Measurements from ENCODE around the gene CEP85L. TPM values are rescaled to one million over a fixed set of nuclear protein-coding genes. Genes with fewer than 3 reads are reported as not detected.
"Not testable (repeated sequence)": the region's sequence is repeated elsewhere in the genome, so short reads cannot be mapped to it uniquely, and the experiment has no call there.

Gene CEP85L
- total and polyA plus RNA-seq, 3 experiments from 2014 or later = 28.4 to 32.1 (median 29.1) TPM

DNA sequence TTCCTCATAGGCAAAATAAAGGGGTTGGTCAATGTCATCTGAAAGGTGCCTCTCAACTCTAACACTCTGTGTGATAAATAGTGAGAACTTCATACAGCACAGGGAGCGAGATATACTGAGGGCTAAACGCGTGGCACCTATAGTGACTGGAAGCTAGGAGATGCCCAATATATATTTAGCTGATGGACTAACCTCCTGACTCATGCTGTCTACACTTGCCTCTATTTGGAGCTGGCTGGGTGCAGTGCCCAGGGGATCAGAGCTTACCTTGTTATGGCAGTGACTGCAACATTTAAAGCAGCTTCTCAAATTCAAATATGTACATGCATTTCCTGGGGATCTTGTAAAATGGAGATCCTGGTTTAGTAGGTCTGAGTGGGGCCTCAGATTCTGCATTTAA, 214.9 kb downstream of the CEP85L start:
- DNase-seq = no peak
- peaks cover 0 to 46% (median 13%) of the 10 kb centered on the region in 3 donors for H3K36me3 Mint-ChIP-seq

DNA sequence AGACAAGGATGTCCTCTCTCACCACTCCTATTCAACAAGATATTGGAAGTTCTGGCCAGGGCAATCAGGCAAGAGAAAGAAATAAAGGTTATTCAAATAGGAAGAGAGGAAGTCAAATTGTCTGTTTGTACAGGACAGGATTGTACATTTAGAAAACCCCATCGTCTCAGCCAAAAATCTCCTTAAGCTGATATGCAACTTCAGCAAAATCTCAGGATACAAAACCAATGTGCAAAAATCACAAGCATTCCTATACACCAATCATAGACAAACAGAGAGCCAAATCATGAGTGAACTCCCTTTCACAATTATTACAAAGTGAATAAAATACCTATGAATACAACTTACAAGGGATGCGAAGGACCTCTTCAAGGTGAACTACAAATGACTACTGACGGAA, 217.2 kb downstream of the CEP85L start:
- H3K4me3 ChIP-seq (ENCODE audit: low read length); H3K27me3 Mint-ChIP-seq; H3K4me1 ChIP-seq (ENCODE audit: insufficient read depth, low read length); H3K9me3 ChIP-seq (ENCODE audit: low read length); H3K4me1 Mint-ChIP-seq; H3K27me3 ChIP-seq (ENCODE audit: insufficient read depth, low read length, poor library complexity, severe bottlenecking); H3K4me3 Mint-ChIP-seq; H3K27ac Mint-ChIP-seq; CTCF ChIA-PET; H3K27ac ChIP-seq (ENCODE audit: low read depth, low read length); H3K36me3 ChIP-seq (ENCODE audit: insufficient read depth, low read length); POLR2A ChIA-PET; DNase-seq: not testable (repeated sequence)
- H3K36me3 Mint-ChIP-seq = peaks cover 2 to 48% (median 21%) of the 10 kb centered on the region in 3 donors
- peaks cover 24 to 74% (median 52%) of the 10 kb centered on the region in 5 donors for H3K9me3 Mint-ChIP-seq

More for the DNA sequence above, 214.9 kb downstream of the CEP85L start:
- Histone ChIP-seq H3K36me3 (ENCODE audit: insufficient read depth, low read length) (no peaks in the 10 kb centered on the region), H3K27ac (ENCODE audit: low read depth, low read length) (no peak overlapping the region), H3K9me3 (ENCODE audit: low read length) (no peaks in the 10 kb centered on the region), H3K4me3 (ENCODE audit: low read length) (no peak overlapping the region), H3K27me3 (ENCODE audit: insufficient read depth, low read length, poor library complexity, severe bottlenecking) (no peaks in the 10 kb centered on the region), H3K4me1 (ENCODE audit: insufficient read depth, low read length) (no peaks in the 10 kb centered on the region)
- H3K9me3 Mint-ChIP-seq = peaks cover 34 to 81% (median 60%) of the 10 kb centered on the region in 5 donors
- H3K27me3 Mint-ChIP-seq = no peaks in the 10 kb centered on the region
- CTCF ChIA-PET = no interaction called here
- no peak overlapping the region for H3K27ac Mint-ChIP-seq
- POLR2A ChIA-PET = no interaction called here
- H3K4me1 Mint-ChIP-seq = no peaks in the 10 kb centered on the region
- no peak overlapping the region for H3K4me3 Mint-ChIP-seq

DNA sequence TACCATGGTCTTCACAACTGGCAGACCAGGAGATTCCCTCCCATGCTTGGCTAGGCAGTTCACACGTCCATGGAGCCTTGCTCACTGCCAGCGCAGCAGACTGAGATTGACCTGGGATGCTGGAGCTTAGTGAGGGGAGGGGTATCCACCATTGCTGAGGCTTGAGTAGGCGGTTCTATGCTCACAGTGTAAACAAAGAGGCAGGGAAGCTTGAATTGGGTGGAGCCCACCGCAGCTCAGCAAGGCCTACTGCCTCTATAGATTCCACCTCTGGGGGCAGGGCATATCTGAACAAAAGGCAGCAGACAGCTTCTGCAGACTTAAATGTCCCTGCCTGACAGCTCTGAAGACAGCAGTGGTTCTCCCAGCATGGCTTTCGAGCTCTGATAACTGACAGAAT, 230.1 kb downstream of the CEP85L start:
- peaks cover 16 to 63% (median 28%) of the 10 kb centered on the region in 3 donors for H3K36me3 Mint-ChIP-seq
- H3K4me1 ChIP-seq (ENCODE audit: insufficient read depth, low read length); H3K4me1 Mint-ChIP-seq; POLR2A ChIA-PET; H3K4me3 Mint-ChIP-seq; H3K36me3 ChIP-seq (ENCODE audit: insufficient read depth, low read length); H3K4me3 ChIP-seq (ENCODE audit: low read length); H3K27ac Mint-ChIP-seq; CTCF ChIA-PET; DNase-seq; H3K27me3 Mint-ChIP-seq; H3K27me3 ChIP-seq (ENCODE audit: insufficient read depth, low read length, poor library complexity, severe bottlenecking); H3K9me3 ChIP-seq (ENCODE audit: low read length); H3K27ac ChIP-seq (ENCODE audit: low read depth, low read length): not testable (repeated sequence)
- H3K9me3 Mint-ChIP-seq = peaks cover 5 to 46% (median 31%) of the 10 kb centered on the region in 5 donors

DNA sequence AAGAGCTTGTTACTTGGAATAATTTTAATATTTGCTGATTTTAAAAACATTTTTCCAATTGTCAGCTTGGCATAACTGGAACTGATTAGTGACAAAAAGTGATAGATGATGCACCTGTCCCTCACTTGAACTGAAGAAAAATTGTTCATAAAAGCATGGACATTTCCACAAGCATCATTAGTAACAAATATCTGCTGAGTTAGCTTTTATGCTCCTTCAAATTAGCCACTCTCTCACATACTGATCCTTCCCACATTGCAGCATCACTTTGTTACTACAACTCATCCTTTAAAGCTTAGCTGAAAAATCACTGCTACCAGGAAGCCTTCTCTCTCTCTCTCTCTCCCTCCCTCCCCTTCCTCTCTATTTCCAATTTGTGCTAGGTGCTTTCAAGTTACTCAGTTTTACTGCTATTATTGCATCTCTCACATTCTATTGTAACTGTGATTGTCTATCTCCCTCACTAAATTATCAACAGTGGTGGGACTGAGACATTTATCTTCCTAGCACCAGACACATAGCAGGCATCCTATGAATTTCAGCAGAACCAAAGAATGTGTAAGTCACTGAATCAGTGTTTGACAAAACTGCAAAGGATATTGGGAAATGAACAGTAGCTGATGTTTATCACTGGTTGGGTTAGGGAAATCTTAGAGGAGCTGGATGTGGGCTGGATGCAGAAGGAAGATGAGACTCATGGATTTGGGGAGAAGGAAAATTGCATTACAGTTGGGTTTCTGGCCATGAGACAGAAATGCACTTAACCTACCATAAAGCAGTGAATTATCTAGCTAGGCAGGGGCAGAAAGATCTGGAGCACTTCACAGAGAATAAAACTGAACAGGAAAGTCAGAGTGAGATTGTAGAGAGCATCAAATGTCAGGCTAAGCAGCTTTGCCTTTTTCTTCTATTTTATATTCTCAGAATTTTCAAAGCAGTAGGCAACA, 231.7 kb downstream of the CEP85L start:
- ChIA-PET POLR2A (no interaction called here), CTCF (interaction anchor here (0.7 kb wide), 1 partner anchor 12 kb away, joined by 3 read pairs; no protein-coding TSS in a partner anchor)
- no peak overlapping the region for H3K27ac Mint-ChIP-seq
- H3K4me1 Mint-ChIP-seq = no peaks in the 10 kb centered on the region
- H3K4me1 ChIP-seq (ENCODE audit: insufficient read depth, low read length) = no peaks in the 10 kb centered on the region
- H3K4me3 Mint-ChIP-seq = no peak overlapping the region
- H3K9me3 Mint-ChIP-seq = peaks cover 5 to 32% (median 19%) of the 10 kb centered on the region in 5 donors
- H3K27me3 Mint-ChIP-seq = peaks cover 0 to 2% of the 10 kb centered on the region in 2 donors
- H3K36me3 Mint-ChIP-seq = peaks cover 6 to 47% (median 16%) of the 10 kb centered on the region in 3 donors
- H3K4me3 ChIP-seq (ENCODE audit: low read length) = no peak overlapping the region
- H3K36me3 ChIP-seq (ENCODE audit: insufficient read depth, low read length) = no peaks in the 10 kb centered on the region
- H3K27ac ChIP-seq (ENCODE audit: low read depth, low read length) = no peak overlapping the region
- H3K27me3 ChIP-seq (ENCODE audit: insufficient read depth, low read length, poor library complexity, severe bottlenecking) = no peaks in the 10 kb centered on the region
- no peaks in the 10 kb centered on the region for H3K9me3 ChIP-seq (ENCODE audit: low read length)
- no peak for DNase-seq

Other genes starting within 250 kb of the CEP85L start
- gene PLN, start 103.3 kb downstream of the CEP85L start, total RNA-seq = not detected
- 0.49 TPM for gene PLN, start 103.3 kb downstream of the CEP85L start, polyA plus RNA-seq
- gene ASF1A, start 242.6 kb upstream of the CEP85L start, total RNA-seq = 10 to 100 TPM; 42.6 to 46.1 TPM
- gene ASF1A, start 242.6 kb upstream of the CEP85L start, polyA plus RNA-seq = 57.2 TPM

Data from CD8-positive, alpha-beta memory T cell (primary cell).